COLO668 (cell line): Measurements from ENCODE around the gene TIGD3.

Source experiments
- DNase-seq: peaks from one replicate; lab custom pipeline; 2025; ENCODE audit not compliant: unreplicated experiment; lab: John Stamatoyannopoulos, UW

Gene TIGD3

DNA sequence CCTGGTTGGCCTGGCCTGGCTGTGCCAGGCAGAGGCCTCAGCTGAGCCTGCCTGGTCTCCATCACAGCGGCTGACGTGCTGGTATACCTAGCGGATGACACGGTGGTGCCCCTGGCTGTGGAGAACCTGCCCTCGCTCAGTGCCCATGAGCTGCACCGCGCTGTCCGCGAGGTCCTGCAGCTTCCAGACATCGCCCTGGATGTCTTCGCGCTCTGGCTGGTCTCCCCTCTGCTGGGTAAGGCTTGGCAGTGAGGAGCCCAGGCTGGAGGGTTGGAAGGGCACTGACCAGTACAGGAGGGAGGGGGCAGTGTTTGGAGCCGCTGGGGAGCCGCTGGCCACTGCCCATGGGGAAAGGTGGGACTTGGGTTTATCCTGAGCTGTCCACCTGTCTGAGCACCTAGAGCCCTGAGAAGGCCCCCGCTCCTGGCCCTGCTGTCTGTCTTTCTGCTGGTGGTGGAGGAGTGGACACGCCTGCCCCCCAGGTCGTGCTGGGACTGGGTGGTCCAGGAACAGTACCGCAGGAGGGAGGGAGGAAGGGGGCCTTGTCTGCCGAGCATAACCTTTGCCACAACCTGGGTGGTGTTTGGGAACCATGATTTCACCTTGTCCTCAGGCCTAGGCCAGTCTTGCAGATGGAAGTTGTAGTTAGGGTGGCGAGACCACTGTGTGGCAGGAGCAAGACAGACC lies 34.9 kb downstream of the TIGD3 start:
- DNase-seq = no peak

DNA sequence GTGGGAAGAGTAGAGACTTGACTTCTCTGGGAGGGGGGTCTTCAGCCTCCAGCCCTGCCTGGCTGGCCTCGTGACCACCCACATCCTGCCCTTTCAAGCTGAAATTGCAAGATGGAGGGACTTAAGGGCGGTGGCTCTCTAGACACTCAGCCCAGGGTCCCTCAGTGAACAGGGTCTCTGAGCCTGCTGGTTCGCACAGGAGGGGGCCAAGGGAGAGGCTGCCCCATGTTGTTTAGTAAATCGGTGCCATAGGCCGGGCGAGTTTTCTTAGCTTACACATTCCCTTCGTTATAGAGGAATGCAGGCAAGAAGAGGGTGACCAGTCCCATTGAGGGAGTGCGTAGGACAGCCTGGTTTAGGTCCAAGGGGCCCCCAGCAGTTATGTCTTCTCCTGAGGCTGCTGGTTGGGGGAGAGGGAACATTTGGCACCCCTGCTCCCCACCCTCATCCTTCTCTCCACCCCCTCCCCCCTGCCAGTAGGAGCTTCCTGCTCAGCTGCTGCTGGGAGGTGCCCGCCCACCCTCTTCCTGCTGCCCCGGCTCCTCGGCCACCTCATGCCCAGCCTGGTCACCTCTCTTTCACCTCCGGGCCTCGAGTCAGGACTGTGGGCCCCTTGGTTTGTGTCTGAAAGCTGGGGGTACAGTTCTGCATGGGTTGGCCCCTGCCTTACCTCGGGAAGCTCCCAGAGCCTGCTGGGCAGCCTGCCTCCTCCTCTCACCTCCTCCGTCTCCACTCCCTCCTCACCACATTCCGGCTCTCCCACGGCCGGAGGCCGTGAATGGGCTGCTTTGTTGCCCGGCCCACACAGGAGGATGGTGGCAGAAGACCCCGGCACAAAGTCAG lies 35.8 kb downstream of the TIGD3 start:
- DNase-seq = no peak

- DNase-seq = no peak
Measured at GRCh38 chr11:65390996-65391395, 36.4 kb downstream of the TIGD3 start.

GRCh38 chr11:65392186-65392829 lies 37.8 kb downstream of the TIGD3 start:
- DNase-seq = no peak

- no peak for DNase-seq
Measured at GRCh38 chr11:65392899-65393298, 38.3 kb downstream of the TIGD3 start.

DNA sequence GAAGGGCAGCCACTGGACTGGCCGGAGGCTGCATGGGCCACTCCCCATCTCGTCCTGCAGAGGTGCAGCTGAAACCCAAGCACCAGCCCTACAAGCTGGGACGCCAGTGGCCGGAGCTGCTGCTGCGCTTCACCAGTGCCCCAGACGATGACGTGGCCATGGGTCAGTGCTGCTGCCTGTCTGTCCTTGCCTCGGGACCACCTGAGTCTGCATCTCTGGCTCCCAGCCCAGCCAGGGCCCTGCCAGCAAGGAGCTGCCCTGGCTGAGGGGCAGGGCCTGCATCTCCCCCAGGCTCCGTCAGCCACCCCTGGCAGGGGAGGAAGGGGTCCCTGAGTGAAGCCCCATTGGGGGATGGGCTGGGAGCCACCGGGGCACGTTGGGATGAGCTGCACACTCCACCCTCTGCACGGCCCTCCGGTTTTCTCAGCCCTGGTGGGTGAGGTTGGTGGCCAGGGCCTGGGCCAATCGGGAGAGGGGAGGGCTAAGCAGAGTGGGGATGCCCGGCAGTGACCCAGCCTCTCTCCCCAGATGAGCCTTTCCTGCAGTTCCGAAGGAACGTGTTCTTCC lies 39.0 kb downstream of the TIGD3 start:
- DNase-seq = no peak

DNA sequence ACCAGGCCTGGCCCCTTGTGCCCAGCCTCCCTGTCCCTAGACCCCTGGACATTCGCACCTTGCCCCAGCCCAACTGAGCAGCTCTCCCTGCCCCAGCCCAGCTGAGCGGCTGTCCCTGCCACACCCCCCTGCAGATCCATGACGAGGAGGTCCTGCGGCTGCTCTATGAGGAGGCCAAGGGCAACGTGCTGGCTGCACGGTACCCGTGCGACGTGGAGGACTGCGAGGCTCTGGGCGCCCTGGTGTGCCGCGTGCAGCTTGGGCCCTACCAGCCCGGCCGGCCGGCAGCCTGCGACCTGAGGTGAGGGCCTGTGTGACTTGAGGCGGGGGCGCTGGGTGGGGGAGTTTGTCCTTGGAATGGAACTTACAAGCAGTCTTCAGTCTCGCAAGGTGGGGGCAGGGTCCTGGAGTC lies 39.6 kb downstream of the TIGD3 start:
- DNase-seq = no peak

- DNase-seq = no peak
Measured at GRCh38 chr11:65395961-65396530, 41.5 kb downstream of the TIGD3 start.

GRCh38 chr11:65396769-65397745 lies 42.5 kb downstream of the TIGD3 start:
- no peak for DNase-seq

DNA sequence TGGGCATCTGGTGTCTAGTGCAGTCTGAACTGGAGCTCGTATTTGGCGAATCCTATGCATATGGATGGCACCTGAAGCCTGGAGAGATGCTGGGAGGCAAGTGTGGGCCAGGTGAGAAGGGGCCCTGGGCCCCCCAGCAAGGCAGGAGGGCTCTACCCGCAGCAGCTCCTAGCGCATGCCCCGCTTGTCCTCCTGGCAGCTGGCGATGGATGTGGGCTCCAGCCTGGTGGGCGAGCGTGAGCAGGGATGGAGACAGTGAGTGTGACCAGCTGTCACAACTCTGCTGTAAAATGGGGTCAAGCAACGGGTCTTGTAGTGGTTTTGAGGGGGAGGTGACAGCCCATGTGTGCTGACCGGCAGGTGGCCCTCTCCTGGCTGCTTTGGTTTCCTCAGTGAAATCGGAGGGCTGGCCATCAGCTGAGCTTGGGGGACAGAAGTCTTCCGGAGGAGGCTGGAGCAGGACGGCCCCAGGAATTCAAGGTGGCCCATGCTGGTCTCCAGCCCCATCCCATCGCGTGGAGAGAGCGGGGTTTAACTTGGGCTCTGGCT lies 43.9 kb downstream of the TIGD3 start:
- DNase-seq = no peak

DNA sequence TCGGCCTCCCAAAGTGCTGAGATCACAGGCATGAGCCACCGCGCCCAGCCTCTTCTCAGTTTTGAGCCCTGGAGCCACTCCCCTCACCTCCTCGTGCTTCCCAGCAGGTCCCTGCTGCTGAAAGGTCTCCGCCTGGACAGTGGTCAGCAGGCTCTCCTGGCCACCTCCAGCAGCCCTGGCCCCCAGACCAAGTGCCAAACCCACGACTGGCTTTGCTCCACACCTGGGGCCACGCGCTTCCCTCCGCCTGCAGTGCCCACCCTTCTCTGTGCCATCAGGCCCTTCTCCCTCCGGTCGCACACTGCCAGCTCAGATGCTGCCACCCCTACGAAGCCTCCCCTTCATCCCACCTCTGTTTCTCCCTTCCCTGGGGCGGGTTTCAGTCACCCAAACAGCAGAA lies 44.7 kb downstream of the TIGD3 start:
- no peak for DNase-seq

DNA sequence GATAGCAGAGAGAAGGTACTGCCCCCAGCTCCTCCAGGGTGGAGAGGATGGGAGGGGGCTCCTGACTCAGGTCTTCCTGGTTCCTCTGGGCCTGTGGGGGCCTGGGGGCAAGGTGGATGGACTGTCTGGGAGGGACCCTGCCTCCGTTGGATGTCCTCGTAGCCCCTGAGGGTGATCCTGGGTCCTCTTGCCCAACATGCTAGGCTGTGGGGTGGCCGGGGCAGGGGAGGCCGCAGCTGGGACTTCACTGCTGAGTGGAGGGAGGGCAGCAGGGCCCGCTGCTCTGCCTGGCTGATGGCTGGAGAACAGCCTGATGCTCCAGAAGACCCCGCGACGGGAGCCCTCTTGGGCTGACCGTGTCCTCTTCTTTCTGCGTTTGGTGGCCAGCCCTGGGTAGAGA lies 45.3 kb downstream of the TIGD3 start:
- DNase-seq = no peak

- DNase-seq = no peak
Measured at GRCh38 chr11:65400307-65401072, 45.9 kb downstream of the TIGD3 start.

- DNase-seq = no peak
Measured at GRCh38 chr11:65401073-65401802, 46.7 kb downstream of the TIGD3 start.

- no peak for DNase-seq
Measured at GRCh38 chr11:65401803-65402248, 47.3 kb downstream of the TIGD3 start.

GRCh38 chr11:65402790-65403189 lies 48.2 kb downstream of the TIGD3 start:
- no peak for DNase-seq

- no peak for DNase-seq
Measured at GRCh38 chr11:65403607-65404121, 49.1 kb downstream of the TIGD3 start.

DNA sequence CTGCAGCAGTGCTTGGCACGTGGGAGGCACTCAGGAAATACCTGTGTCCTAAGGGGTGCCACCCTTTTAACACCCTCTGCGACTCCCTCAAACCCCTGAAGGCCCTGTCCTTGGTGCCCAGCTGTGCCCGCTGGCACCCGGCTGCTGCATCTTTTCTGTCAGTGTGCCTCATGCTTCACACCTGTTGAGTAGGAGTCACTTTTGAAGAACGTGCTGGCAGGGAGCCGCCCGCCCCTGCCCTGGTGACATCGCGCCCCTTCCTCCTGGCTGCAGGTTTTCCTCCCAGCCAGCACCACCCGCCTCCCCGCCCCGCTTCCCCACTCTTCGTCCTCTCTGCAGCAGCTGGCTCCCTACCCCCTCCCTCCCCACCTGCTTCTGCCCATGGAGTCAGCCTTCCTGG lies 49.7 kb downstream of the TIGD3 start:
- DNase-seq = peak; percentile 12
